GM21619 (cell line): ENCODE measurements around the gene PPP6R3.

ENCODE experiments used
- ATAC-seq: cut with Tn5 transposase; IDR thresholded peaks from one replicate; pipeline ENCODE4 v1.9.1; 2021; ENCODE audit not compliant: unreplicated experiment

Gene PPP6R3

DNA sequence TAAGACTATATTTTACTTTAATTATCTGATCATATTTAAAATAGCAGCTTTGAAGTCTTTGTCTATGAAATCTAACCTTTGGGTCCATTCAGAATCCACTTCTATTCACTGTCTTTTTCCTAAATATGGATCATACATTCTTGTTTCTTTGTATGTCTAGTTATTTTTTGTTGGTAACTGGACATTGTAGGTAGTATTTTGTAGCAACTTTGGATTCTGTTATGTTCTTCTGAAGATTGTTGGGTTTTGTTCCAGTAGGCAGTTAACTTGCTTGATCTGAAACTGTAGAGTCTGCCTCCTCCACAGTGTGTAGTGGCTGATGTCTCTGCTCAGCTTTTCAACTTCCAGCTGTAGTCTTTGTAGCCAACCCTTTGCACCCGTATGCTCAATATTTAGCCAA lies 186.3 kb downstream of the PPP6R3 start:
- no peak for ATAC-seq

DNA sequence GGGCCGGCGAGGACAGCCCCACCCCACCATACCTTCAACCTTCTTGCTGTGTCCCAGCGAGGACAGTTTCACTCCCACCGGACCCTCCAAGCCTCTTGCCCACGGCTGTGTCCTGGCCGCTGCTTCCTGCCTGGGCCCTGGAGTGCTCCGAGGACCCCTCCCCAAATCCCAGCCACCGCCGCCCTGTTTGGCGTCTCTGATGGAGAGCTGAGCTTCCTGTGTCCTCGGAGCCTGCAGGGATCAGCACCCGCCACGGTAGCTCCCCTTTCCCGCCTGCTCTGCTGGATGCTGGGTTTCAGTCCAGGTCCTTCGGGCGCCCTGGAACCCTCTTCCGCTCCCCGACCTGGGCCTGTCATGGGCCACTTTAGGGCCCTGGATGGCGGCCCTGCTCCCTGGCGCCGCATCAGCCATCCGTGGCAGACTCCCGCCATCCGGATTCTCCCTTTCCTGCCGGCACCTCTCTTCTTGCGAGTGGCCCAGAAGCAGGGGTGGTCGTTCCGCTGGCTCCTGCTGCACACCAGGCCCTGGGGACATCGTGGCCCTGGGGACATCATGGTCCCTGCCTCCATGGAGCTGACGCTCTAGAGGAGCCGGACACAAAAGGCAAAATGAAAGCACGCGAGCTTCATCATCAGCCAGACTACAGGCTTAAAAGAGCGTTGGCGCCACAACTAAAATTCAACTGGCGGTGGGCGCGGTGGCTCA lies 189.5 kb downstream of the PPP6R3 start:
- no peak for ATAC-seq

DNA sequence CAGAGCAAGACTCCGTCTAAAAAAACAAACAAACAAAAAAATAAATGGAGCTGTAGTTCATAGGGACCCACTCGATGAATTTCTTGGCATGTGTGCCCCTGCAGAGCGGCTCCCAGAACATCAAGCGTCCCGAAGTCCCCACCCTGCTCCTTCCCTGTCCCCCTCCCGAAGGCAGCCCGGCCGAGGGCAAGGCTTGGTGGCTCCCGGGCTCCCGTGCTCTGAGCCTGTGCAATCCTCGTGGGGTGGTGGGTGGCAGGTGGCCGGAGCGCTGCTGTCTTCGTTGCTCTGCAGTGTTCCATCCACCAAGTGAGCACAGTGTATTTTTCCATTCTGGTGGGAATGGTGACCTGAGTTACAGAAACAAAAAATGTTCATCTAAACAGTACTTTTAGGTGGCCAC lies 190.2 kb downstream of the PPP6R3 start:
- no peak for ATAC-seq

DNA sequence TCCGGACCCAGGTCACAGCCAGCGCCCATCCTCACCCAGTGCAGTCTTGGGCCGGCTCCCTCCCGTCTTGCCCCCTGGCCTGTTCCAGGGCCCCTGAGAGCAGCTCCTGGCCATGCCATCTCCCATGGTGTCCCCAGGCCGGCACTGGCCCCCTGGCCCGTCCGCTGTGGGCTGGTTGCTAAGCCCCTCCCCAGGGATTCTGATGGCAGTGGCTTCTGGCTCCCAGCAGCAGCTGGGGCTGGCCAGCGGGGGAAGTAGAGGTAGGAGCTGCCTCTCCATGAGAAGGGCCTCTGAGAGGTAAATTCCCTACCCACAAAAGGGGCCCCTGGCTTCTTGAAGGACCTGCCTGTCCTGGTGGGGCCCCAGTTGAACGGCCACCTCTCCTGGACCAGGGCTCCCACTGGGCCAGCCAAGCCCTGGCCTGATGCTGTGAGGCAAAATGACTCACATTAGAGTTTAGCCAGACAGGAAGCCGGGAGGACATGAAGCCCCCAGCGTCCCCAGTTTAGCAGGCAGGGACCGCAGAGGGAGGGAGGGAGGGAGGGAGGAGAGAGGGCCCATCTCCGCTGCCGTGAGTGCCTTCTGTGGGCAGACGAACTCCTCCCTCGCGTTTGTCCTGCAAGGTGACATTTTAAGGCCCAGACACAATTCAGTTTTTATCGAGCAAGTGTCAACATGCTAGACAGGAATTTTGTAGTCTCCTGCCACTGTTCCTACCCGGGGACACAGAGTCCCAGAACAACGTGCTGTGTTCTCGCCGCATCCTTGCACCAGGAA lies 190.8 kb downstream of the PPP6R3 start:
- no peak for ATAC-seq

DNA sequence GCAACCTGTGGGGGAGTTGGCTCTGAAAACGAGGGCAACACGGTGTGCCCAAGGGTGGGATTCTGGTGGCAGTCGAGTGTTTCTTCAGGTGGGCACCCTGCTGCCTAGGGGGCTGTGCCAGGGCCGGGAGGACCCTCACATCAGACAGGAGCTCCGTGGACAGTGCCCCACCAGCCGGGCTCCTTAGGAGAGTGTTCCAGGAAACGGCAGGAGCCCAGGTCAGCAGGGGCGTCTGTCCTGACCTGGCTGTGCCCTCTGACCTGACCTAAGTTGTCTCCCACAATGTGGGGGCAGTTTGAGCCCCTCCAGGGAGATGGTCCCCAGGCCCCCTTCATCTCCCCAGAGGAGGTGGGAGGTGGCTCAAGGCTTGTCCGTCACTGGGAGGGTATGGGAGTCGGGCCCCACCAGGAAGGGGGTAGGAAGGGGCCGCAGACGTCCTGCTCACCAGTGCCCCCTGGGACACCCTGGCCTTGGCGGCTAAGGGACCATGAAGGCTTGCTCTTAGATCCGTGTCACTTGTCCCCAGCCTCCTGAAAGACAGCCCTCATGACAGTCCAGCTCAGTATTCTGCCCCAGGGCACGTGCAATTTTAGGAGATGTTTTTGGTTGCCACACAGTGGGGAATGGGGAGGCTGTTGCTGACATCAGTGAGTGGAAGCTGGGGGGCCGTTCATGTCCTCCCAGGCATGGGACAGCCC lies 191.6 kb downstream of the PPP6R3 start:
- ATAC-seq = no peak

DNA sequence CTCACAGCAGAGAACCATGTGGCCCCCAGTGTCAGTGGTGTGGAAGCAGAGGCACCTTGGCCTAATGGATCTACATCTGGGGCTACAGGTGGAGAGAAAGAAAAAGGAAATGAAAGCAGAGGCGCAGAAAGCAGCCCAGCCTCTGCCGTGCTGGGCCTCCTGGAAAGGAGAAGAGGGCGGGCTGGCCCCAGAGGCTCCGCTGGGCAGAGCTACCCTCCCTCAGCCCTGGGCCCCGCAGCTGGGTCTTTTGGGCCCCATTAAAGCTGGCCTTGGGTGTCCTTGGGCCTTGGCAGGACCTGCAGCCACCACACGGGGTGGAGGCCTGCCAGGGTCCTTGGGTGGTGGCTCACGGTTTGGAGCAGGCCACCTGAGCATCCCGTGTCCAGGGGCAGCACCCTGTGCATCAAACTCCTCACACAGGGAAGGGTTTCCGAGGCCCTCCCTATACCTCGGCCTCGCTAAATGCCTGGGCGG lies 192.2 kb downstream of the PPP6R3 start:
- ATAC-seq = no peak

DNA sequence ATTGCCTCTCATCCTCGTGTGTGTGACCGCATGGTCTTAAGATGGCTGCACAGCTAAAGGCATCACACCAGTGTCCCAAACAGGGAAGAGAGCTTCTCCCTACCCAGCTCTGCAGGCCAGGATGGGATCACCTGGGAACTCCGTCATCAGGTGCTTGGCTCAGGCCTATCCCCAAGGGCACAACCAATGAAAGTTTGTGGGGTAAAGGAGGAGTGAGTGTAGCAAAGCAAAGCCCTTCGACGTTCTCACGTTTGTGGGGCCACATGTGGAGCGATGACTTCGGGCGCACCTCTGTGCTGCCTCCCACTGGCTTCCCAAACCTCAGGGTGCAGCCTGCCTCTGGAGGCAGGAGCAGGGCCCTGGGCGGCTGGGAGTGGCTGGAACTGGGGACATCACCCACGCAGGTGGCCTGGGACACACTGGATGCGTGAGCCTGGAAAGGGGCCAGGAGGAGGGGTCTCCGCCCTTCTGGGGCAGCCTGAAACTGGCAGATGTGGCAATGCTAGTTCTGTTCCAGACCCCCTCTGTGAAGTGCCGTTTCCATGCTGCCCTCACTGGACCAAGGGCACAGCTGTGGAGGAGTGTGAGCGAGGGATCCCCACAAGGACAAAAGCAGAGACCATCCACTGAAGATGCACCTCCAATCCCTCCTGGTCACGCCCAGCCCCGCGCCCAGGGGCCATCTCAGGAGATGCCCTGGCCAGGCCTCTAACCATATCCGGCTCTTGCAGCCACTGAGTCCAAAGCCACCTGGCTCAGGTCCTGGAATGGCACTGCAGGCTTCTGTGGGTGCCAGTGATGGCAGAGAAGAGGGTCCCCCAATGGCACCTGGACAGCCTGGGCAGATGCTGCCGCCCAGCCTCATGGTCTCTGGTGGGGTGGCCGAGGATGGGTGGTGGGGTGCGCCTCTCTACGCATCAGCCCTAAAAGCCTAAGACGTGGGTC lies 193.2 kb downstream of the PPP6R3 start:
- no peak for ATAC-seq

DNA sequence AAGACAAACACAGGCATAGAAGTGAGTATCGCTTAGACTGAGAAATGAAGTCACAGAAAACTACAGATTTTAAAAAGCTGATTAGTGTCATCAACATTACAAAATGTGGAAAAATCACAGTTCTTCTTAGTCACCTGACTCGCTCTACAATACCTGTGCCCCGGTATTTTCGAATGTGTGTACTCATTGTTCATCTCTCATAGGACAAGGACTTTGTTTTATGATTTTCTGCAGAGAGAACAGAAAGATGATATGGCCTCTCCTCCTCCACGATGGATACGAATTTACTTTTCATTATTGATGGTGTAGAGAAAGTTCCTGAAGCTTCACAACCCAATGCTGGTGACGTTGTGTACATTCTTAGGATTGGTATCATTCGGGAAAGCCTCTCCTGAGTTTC lies 194.4 kb downstream of the PPP6R3 start:
- ATAC-seq = no peak

DNA sequence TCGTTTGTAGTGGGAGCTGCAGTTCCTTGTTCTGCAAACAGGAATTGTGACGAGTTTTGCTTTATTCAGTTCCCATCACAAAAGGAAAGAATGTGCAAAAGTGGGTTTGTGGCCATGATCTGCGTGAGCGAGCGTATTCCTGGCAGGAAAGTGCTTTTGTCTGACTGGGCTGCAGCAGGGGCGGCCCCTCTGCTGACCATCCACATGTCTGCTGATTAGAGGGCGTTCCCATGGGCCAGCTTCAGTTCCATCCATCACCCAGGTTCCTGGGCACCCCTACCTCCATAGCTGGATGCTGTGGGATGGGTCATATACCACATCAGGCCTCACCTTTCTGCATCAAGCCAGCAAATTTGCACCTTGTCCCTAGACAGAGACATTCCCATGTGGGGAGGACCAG lies 194.9 kb downstream of the PPP6R3 start:
- no peak for ATAC-seq

DNA sequence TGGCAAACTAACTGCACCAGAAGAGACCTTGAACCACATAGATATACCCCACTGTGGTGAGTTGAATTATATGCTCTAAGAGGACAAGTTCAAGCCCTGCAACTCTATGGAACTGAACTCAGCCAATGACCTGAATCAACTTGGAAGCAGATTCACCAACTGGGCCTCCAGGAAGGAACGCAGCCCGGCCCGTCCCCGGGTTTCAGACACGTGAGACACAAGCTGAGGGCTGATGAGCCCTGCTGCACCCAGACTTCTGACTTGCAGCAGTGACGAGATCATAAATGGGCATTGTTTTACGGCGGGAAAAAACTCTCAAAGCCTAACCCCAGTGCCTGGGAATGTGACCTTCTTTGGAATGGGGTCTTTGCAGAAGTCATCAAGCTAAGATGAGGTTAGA lies 195.3 kb downstream of the PPP6R3 start:
- ATAC-seq = no peak

DNA sequence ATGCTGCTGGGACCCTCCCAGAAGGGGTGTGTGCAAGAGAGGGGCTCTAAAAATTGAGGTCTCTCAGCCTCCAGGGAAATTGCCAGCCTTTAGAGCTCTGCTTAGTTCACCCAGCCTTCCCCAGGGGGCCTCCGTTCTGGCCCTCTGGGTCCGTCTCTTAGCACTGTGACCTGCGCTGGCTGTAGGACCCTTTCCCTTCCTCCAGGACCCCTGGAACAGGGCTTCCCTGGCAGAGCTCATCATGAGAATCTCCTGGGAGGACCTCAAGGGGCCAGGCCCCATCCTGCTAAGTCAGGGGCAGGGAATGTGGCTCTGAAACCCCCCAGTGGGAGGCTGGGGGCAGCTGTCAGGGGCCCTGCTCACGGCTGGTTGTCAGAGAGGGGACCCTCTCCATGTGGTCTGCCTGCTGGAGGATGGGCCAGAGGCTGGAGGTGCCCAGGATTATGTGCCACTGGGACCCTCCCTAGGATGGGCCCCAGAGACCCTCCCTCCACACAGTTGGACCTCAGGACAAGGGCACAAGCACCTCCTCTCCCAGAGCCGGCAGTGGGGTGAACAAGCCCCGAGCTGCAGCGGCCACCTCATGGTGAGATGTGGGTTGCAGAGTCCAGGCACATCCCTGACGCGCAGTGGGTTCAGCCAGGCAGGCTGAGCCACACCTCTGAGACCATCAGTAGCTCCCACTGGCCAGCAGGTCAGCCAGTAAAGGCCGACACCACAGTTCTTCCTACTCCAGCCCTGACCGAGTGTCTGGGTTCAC lies 196.6 kb downstream of the PPP6R3 start:
- ATAC-seq = no peak

DNA sequence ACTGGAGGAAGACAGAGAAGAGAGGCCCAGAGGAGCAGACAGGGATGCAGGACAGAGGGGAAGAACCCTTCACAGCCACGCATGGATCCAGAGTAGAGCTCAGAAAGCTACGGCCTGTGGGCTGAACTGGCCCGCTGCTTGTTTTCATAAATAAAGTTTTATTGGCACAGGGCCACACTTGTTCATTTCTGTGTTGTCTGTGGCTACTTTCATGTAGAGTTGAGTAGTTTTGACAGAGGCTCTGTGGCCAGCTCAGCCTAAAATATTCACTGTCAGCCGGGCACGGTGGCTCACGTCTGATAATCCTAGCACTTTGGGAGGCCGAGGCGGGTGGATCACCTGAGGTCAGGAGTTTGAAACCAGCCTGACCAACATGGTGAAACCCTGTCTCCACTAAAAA lies 197.5 kb downstream of the PPP6R3 start:
- no peak for ATAC-seq

DNA sequence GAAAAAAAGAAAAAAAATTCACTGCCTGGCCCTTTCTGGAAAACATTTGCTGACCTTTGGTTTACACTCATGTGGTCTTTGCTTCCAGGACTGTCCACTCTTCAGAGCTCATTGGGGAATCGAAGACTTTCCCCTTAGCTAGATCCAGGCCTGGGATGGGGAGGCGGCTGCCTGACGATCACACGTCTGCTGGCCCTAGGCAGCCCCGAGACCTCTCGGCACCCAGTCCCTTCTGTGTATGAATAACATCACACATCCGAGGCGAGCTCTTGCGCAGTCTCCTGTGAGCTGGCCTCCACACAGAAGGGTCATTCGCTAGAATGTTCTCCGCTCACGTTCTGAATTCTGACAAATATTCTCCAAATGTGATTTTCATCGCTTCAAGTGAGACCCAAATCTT lies 198.1 kb downstream of the PPP6R3 start:
- ATAC-seq = no peak

DNA sequence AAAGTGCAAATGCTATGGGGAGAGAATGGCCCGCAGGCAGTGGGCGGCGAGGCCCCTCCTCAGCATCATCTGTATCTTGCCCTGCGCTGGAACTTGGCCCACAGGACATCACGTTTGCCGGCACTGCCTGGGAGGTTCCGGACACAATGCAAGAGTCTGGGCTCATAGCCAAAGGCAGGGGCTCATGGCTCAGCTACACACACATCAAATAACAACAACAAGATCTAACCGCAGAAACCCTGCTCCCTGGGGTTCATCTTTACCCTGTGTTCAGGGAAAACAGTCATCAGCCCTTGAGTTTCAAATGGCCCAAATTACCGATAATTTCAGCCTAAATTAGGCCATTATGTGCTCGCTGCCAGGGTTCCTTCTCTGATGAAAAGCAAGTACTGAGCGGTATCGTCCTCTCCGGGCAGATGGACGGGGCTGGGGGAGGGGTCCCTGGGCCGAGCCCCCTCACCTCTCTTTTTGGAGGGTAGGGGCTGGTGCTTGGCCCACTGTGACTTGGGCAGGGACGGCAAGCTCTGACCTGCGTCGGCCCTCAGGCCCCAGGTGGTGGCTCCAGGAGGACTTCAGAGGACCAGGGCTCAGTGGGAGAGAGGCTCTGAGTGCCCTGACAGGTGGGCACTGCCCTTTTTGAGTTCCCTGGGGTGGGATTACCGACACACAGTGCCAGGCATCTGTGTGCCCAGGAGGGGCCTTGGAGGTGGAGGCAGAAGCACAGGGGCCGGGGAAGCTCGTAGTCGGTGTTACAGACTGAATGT lies 198.8 kb downstream of the PPP6R3 start:
- ATAC-seq = no peak

DNA sequence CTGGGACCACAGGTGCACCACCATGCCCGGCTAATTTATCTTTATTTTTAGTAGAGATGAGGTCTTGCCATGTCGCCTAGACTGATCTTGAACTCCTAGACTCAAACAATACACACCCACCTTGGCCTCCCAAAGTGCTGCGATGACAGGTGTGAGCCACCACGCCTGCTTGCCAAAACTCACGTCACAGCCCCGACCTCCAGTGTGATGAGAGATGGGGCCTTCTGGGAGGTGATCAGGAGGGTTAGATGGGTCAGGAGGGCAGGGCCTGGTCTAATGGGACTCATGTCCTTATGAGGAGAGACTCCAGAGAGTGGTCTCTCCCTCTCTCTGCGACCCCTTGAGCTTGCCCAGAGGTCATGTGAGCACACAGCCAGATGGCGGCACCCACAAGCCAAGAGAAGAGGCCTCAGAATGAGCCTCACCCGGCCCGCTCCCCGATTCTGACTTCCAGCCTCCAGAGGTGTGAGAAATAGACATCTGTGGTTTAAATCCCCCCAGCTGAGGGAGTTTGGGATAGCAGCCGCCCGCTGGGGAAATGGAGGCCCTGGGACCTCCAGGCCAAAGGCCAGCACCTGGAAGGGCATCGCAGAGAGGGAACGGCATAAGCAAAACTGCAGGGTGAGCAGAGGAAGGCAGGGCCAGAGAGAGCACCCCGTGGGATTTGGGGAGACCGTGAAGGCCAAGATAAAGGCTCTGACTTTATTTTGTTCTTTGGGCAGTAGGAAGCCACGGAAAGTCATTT lies 199.7 kb downstream of the PPP6R3 start:
- no peak for ATAC-seq

DNA sequence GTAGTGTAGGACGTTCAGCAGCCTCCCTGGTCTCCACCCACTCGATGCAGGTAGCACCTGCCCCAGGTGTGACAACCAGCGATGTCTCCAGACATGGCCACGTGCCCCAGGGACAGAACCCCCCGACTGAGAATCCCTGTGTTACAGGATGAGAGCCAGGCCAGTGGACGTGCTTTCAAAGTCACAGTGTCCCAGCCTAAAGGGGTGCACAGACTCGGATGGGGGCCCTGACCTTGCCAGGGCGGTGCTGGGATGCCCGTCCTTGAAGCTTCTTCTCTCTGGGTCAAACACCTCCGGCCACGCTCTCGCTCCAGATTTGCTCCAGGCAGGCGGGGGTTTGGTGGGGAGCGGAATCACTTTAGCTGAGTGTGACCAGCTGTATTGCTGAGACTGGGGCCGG lies 200.5 kb downstream of the PPP6R3 start:
- ATAC-seq = no peak

DNA sequence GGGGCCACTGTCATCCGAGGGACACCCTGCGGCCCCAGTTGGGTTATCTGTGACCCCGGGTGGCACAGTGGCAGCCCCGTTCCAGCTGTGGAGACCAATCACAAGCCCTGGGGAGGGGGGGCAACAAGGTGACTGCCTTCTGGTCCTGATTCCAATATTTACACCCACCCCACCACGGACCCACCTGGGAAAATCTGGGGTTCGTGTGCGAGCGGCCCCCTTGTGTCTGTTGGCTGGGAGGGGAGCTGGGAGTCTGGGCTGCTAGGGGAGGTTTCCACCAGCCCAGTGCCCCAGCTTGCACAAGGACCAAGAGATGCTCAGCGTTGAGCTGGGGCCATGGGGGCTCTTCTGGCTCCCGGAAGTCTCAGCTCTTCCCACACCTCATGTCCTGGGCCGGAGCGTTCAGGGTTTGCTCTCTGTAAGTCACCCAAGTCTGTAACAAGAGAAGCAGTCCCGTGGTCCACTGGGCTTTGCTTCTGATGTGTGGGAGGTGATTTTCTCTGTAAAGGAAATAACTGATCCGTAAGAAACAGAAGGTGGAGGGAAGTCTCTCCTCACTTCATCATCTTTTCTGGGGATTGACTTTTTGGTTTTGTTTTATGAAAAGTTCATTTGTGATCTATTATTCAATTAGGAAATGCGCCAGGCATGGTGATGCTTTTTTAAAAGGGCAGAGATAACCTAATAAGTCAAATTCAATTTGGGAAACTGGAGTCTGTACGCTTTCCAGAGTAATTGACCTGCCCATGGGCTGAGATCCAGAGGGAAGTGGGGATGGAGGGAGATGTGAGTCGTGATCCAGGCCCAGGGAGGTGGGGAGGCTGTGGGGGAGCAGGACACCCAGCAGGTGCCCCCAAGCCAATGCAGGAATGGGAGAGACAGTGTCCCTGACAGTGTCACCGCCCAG lies 201.4 kb downstream of the PPP6R3 start:
- ATAC-seq = no peak
